Epithelial cell of esophagus (primary cell): ENCODE measurements around the gene LRCH4.

Experiments used
- DNase-seq: peaks from one replicate; pipeline ENCODE4 v3.0.0; 2010; ENCODE audit warnings: low read depth
- H3K4me3 ChIP-seq: 2 replicates; pipeline ENCODE4 v1.5.1; 2011; ENCODE audit warnings: mild to moderate bottlenecking, low read length, control low read depth
- TF ChIP-seq, protein P1 (sequence below): IDR thresholded peaks from 2 replicates; pipeline ENCODE4 v1.5.1; 2011; ENCODE audit warnings: low read depth, mild to moderate bottlenecking, low read length, control low read depth, inconsistent platforms; ENCODE audit not compliant: insufficient read depth; ENCODE audit errors: missing control alignments

LRCH4 gene, protein sequence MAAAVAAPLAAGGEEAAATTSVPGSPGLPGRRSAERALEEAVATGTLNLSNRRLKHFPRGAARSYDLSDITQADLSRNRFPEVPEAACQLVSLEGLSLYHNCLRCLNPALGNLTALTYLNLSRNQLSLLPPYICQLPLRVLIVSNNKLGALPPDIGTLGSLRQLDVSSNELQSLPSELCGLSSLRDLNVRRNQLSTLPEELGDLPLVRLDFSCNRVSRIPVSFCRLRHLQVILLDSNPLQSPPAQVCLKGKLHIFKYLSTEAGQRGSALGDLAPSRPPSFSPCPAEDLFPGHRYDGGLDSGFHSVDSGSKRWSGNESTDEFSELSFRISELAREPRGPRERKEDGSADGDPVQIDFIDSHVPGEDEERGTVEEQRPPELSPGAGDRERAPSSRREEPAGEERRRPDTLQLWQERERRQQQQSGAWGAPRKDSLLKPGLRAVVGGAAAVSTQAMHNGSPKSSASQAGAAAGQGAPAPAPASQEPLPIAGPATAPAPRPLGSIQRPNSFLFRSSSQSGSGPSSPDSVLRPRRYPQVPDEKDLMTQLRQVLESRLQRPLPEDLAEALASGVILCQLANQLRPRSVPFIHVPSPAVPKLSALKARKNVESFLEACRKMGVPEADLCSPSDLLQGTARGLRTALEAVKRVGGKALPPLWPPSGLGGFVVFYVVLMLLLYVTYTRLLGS

GRCh38 chr7:100585511-100586265 lies at the start of gene LRCH4:
Gene LRCH4, minus strand, starts transcription at chr7:100586129. Its CDS starts 29 bp downstream, at chr7:100586100.
- H3K4me3 ChIP-seq = peak within 1 kb of the TSS; percentile 86
- peak; percentile 70 for DNase-seq
- TF ChIP-seq, protein P1, sequence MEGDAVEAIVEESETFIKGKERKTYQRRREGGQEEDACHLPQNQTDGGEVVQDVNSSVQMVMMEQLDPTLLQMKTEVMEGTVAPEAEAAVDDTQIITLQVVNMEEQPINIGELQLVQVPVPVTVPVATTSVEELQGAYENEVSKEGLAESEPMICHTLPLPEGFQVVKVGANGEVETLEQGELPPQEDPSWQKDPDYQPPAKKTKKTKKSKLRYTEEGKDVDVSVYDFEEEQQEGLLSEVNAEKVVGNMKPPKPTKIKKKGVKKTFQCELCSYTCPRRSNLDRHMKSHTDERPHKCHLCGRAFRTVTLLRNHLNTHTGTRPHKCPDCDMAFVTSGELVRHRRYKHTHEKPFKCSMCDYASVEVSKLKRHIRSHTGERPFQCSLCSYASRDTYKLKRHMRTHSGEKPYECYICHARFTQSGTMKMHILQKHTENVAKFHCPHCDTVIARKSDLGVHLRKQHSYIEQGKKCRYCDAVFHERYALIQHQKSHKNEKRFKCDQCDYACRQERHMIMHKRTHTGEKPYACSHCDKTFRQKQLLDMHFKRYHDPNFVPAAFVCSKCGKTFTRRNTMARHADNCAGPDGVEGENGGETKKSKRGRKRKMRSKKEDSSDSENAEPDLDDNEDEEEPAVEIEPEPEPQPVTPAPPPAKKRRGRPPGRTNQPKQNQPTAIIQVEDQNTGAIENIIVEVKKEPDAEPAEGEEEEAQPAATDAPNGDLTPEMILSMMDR = peak; percentile 11

DNA sequence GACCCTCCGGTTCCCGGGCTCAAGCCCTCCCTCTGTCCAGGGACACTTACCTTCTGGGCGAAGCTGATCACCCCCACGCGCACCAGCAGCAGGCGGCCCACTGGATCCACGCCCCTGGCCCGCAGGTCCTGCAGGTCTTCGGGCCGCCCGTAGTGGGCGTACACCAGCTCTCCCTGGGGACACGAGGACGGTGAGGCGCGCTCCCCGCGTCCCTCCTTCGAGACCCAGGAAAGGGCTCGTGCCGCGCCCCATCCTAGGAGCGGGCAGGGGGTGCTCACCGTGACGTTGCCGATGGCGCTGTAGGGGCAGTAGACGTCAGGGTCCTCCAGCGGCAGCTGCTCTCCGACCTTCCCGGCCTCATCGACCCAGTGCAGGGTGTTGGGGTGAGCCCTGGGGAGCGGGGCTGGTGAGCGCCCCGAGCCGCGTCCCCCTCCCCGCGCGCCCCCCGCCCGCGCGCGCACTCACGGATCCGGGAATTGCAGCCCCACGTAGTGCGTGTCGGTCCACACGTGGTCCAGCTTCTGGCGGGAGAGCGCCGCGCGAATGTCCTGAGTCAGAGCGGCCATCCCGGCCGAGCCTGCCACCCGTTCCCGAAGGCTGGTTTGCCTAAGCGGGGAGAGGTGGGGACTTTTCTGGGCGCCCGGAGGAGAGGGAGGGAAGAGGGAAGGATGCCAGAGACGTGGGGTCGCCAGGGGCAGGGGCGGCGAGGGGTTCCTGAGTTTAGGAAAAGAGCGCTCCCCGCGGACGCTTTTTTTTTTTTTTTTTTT lies 47.2 kb upstream of the LRCH4 start:
- TF ChIP-seq, protein P1 = peak; percentile 50
- peak overlapping the region; percentile 44 for H3K4me3 ChIP-seq
- peak; percentile 42 for DNase-seq

DNA sequence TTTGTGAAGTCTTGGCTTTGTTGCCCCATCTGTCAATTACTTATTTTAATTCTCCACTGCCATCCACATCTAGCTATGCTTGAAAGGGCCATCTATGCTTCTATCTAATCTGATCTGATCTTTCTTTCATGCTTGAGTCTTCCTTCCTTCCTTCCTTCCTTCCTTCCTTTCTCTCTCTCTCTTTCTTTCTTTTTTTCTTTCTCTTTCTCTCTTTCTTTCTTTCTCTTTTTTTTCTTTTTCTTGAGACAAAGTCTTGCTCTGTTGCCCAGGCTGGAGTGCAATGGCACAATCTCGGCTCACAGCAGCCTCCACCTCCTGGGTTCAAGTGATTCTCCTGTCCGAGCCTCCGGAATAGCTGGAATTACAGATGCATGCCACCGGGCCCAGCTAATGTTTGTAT lies 44.1 kb upstream of the LRCH4 start:
- no peak for DNase-seq
- TF ChIP-seq, protein P1 = no peak
- H3K4me3 ChIP-seq = no peak overlapping the region

GRCh38 chr7:100629117-100629716 lies 43.3 kb upstream of the LRCH4 start:
- peak; percentile 41 for DNase-seq
- TF ChIP-seq, protein P1 = peak; percentile 37
- H3K4me3 ChIP-seq = no peak overlapping the region

- TF ChIP-seq, protein P1 = no peak
- DNase-seq = no peak
- no peak overlapping the region for H3K4me3 ChIP-seq
Observed at GRCh38 chr7:100627238-100627549, 41.3 kb upstream of the LRCH4 start.

DNA sequence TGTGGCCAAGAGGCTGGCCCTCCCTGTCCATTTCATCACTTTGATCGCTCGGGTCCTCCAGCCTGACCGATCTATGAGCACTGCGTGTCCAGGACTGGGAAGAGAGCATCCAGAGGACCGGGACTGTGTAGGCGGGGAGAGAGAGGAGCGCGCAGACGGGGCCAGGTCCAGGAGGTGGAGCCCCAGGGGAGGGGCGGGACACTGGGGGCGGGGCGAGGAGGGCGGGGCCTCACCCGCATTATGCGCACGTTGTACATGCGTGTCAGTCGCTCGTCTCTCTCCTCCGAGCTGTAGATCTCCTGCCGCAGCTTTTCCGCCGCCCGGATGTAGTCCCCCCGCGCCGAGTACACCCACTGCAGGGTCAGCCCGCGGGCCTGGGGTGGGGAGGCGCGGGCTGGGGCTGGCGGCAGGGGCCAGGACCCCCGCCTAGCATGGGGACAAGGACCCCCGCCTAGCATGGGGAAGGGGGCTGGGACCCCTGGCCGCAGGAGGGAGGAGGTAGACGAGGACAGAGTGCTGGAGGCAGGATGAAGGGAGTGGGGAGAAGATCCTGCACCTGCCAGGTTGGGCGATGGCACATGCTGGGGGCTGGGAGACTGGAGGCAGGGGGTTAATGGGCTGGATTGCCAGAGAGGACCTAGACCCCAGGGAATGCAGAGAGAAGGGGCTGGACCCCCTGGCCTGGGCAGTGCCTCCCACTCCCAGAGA lies 40.8 kb upstream of the LRCH4 start:
- peak overlapping the region; percentile 30 for H3K4me3 ChIP-seq
- DNase-seq = peak; percentile 90
- TF ChIP-seq, protein P1 = no peak
